Right ventricle myocardium inferior (tissue), 1 donor: Measurements from ENCODE around the gene INPP5A. TPM values are rescaled to one million over a fixed set of nuclear protein-coding genes. Genes with fewer than 3 reads are reported as not detected.

Source experiments
- ATAC-seq: fragments of 200-7000 bp; cut with Tn5 transposase; one replicate; pipeline ENCODE4 v1.9.1; 2020; ENCODE audit warnings: mild to moderate bottlenecking, moderate library complexity
- DNase-seq: peaks from one replicate; pipeline ENCODE4 v3.0.0; 2021; ENCODE audit errors: missing footprints
- intact Hi-C: fragments of 100-400 bp; cut with DNase I; formaldehyde crosslinking; loops from one replicate; pipeline ENCODE4 v1.11.0; 2022
- total RNA-seq: library from RNA; stranded (reverse); fragmentation: NEBNext Ultra II Directional; extraction: Animal tissue kit (Norgen Biotek cat#: 25700); gene quantifications from one replicate; pipeline ENCODE4 v1.2.1, GENCODE V29; 2021
- donor health status: DM: no; HTN: yes; CAD: no; lungs with severe emphysema.

Gene INPP5A
- total RNA-seq, 1 donor from 2014 or later = 108 TPM

DNA sequence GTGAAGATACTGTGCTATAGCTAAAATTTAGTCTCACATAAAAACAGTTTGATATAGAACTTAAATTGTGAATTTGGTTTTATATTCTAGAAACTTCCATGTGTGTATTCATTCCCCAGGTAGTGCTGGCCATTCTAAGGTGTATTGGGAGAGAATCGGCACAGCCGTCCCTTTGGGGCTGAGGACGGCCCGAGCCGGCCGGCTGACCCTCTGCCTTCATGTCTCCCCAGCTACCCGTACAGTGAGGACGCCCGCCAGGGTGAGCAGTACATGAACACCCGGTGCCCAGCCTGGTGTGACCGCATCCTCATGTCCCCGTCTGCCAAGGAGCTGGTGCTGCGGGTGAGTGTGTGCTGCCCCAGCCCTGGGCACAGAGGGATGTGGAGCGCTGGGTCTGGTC is 239.9 kb downstream of the INPP5A start:
- ATAC-seq (no peak), DNase-seq (no peak)
- intact Hi-C loops = no loop called here

DNA sequence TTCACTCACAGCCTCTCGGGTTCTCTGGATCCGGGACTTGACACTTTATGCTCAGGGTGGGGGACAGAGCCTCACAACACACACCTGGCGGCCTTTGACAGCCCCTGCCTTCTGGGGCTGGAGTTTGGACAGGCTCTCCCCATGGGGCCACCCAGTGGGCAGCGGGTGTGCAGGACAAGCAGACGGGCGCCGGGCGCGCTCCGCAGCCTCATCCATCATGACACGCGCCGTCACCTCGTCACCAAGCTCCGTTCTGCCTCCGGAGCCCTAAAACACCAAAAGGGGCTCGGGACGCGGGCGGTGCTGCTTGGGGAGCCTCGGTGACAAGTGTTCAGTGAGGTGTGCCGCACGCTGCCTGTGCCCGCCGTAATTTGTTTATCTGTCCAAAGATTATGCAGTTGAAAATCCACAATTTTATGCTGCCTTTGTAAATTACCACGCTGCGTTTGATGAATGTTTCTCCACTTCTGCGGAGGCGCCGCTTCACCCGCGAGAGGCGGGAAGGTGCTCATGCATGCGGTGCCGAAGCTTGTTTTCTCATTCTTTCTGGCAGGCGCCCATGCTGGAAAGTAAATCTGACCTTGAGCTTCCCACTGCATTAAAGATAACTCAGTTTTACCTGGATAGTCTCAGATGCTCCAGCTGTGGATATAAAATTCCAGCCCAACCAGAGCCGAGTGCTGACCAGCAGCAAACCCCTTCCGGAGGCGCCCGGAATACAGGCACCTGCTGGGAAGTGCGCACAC is 242.1 kb downstream of the INPP5A start:
- DNase-seq = no peak
- intact Hi-C loops = loop anchor here (10.0 kb wide), 1 partner anchor 125 kb away; no protein-coding TSS in a partner anchor
- ATAC-seq = no peak

DNA sequence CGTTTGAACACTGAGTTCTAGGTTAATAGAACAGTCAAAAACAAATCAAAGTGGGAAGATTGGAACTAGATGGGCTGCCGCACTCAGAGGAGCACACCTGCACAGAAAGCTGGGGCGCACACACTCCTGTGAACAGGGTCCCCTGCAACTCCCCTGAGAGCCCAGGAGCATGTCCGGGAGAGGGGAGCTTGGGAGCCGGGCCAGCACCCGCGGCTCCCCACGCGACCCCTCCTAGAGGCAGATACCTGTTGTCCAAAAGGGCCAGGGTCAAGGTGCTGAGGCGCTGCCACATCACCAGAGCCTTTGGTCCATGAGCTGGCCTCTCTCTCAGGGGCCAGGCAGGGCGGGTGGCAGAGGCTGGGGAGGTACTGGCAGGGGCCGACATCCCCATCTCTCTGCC is 242.8 kb downstream of the INPP5A start:
- ATAC-seq (no peak), DNase-seq (no peak)
- intact Hi-C loops = loop anchor here (10.0 kb wide), 1 partner anchor 126 kb away; no protein-coding TSS in a partner anchor

DNA sequence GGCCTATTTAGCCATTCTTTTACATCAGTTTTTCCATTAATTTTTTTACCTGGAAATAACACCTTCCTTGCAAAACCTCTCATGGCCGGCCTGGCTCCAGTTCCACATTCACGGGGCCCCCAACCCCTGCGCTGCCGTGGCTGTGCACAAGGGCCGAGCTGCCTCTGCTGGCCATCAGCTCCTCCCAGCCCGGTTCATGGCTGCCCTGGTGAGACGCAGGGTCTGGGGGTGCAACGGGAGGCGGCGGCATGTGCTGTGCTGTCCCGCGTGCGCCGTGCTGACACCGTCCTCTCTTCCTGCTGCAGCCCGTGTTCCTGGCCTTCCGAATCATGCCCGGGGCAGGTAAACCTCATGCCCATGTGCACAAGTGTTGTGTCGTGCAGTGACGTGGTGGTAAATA is 244.0 kb downstream of the INPP5A start:
- ATAC-seq = no peak
- intact Hi-C loops = loop anchor here (10.0 kb wide), 1 partner anchor 127 kb away; no protein-coding TSS in a partner anchor
- DNase-seq = no peak

DNA sequence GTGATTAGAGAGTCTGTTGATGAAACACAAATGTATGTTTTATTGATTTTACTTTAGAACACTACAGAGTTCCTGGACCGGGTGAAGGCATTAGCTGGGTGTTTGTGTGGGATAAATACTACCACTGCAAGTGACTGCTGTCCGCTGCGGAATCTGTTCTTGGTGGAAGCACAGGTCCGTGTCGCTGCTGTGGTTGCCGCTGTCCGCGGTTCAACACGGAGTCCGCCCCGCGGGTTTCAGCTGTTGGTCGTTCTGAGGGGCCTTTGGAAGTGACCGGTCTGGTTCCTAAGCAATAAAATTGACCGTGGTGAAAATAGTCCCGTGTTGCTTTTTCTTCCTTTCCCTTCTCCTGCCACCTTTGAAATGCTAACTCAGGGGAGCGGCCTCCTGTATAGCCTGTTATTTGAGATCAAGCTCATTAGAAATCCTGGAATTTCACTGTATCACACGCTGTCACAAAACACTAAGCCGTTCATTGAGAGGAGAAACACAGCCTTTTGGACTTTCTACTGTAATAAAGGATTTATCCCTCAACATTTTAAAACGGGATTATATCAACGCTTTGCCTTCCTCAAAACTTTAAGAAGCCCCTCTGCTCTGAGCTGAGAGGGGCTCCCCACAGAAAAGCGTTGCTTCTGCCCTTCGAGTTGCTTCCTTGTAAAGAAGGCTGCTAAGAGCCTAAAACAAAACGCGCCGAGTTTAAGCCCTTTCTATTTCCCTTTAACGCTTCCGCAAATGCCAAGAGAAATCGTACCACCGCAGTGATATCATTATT is 245.8 kb downstream of the INPP5A start:
- ATAC-seq = no peak
- intact Hi-C loops = loop anchor here (10.0 kb wide), 1 partner anchor 129 kb away; no protein-coding TSS in a partner anchor
- no peak for DNase-seq

DNA sequence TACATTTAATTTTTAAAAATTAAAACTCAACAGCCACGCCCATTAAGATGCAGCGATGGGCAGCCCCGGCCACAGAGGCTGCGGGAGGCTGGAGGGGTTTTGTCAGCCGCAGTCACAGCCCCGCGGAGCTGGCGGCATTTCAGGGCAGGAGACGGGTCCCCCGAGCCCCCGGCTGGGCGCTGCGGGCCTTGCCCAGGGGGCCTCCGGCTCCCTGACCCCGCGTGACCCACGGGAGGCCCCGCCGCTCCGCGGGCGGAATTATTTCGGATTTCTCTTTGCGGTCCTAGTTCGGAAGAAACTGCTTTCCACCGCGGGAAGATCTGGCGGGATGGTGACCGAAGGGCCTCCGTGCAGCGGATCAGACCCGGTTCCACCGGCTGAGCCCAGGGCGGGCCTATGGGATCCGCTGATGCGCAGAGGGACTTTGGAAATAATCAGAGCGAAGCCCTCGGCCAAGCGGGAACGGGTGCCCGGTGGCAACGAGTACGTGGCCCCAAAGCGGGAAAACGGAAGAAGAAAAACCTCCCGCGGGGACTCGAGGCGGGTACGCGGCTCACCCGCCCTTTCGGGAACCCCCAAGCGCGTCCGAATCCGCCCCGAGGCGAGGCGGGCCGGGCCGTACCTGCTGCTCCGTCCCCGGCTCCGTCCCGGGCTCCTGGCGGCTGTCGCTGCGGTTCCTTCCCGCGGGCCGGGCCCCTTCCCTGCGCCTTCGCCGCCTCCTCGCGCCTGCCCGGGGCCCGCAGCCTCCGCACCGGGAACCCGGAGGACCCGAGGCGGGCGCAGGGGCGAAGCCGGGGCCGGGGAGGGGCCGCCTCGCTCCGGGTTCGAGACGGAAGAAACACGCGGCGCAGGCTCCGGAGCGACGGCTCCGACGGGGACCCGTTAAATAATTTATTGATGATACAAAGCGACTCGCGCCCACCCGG is 246.6 kb downstream of the INPP5A start:
- DNase-seq (no peak), ATAC-seq (no peak)
- intact Hi-C loops = loop anchor here (10.0 kb wide), 1 partner anchor 129 kb away; no protein-coding TSS in a partner anchor

DNA sequence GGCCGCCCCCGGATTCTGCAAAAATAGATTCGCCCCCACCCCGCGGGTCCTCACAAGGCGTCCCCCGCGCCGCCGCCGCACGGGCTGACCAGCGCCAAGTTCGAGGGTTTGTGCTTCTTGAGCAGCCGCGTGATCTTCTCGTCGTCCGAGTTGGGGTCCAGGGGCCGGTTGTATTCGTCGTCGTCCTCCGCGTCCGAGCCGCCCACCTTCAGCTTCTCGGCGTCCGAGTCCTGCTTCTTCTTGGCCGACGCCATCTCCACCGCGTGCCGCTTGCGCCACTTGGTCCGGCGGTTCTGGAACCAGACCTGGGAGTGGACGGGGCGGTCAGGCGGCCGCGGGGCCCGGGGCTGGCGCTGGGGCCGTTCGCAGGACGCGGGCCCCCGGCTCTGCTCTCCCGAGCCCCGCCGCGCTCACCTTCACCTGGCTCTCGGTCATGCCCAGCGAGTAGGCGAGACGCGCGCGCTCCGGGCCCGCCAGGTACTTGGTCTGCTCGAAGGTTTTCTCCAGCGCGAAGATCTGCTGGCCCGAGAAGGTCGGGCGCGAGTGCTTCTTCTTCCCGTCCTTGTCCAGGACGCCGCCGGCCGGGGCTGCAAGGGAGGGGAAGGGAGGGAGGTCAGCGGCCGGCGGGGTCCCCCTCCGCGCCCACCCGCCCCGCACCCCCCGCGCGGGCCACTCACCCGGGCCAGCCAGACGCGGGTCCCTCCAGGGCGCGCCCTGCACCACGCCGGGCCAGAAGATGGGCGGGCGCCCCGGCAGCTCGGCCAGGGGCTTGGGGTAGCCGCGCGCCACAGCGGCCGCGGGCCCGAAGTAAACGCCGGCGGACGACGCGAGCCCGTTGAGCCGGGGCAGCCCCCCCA is 247.5 kb downstream of the INPP5A start:
- DNase-seq (no peak), ATAC-seq (no peak)
- intact Hi-C loops = loop anchor here (10.0 kb wide), 1 partner anchor 130 kb away; no protein-coding TSS in a partner anchor

DNA sequence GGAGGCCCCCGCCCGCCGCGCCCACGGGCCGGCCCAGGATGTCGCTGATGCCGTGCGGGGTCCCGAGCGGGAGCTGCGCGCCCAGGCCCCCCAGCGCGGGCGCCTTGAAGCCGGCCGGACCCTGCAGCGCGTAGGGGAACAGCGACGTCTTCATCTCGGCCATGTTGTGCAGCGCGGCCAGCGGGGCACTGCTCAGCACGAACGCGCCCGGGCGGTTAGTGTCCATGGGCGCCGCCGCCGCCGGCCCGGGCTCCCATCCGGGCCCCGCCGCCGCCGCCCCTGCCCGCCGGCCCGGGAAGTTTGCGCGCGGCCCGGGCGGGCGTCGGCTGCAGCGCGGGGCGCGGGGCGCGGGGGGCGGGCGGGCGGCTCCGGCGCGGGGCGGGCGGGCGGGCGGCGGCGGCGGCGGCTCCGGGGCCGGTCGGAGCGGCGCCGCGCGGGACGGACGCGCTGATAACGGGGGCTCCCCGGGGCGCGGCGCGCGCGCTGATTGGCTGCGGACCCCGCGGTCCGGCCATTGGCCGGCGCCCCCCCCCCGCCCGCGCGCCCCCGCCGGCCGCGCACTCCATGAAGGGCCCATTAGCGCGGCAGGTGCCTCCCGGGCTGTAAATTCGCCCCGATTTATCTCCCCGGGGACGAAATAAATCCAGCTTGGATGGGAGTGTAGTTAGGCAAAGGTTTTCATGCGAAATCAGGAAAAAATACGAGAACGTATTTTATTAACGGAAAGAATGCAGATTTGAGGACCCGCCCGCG is 248.3 kb downstream of the INPP5A start, which contains the start of gene NKX6-2:
Gene NKX6-2 (minus strand): TSS at position 425 of the 753 bp plus-strand sequence. CDS start 199 bp downstream, at position 226.
- intact Hi-C loops = loop anchor here (10.0 kb wide), 1 partner anchor 131 kb away; no protein-coding TSS in a partner anchor
- ATAC-seq = no peak
- no peak for DNase-seq

DNA sequence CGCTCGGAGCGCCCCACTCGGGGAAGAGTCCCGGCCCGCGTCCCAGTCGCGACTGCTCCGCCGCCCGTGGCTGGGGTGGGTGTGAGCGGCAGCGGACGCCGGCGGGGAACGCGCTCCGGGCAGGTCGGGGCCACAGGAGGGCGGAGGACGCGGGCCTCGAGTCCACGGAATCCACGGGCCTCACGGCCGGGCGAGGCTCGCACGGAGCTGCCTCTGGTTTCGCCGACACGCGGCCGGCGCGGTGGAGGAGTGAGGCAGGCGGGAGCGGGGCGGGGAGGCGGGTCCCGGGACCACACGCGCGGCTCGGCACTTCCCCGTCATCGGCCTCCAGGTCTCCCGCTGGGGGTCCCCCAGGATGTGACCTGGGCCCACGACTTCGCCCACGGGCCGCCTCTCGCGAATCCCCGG is 248.9 kb downstream of the INPP5A start:
- ATAC-seq (no peak), DNase-seq (no peak)
- intact Hi-C loops = loop anchor here (10.0 kb wide), 1 partner anchor 132 kb away; no protein-coding TSS in a partner anchor

DNA sequence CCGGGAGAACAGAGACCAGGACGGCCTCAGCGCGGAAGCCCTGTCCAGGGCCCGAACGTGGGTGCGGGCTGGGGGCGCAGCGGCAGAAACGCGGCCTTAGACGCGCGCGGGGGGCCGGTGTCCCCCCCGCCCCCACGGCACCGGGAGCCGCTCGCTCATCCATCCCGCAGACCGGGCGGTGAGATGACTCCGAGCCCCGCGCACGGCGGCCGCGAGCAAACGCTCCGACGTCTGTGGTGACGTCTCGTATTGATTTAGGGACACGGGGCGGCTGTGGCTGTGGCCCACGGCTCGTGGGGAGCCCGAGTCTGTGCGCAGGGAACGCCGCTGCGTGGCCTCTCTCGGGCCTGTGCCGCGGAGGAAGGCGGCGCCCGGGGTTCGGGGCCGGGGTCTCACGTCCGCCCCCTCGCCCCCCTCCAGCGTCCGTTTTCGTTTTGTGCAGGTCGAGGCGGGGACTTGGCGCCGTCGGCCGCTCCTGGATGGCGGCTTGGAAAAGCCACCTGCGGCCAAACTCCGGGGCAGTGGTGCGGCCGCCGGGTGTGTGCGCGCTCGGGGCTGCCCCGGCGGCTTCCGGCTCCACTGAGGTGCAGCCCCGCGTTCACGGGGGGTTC is 249.4 kb downstream of the INPP5A start:
- DNase-seq = no peak
- ATAC-seq = no peak
- intact Hi-C loops = loop anchor here (10.0 kb wide), 1 partner anchor 132 kb away; no protein-coding TSS in a partner anchor

DNA sequence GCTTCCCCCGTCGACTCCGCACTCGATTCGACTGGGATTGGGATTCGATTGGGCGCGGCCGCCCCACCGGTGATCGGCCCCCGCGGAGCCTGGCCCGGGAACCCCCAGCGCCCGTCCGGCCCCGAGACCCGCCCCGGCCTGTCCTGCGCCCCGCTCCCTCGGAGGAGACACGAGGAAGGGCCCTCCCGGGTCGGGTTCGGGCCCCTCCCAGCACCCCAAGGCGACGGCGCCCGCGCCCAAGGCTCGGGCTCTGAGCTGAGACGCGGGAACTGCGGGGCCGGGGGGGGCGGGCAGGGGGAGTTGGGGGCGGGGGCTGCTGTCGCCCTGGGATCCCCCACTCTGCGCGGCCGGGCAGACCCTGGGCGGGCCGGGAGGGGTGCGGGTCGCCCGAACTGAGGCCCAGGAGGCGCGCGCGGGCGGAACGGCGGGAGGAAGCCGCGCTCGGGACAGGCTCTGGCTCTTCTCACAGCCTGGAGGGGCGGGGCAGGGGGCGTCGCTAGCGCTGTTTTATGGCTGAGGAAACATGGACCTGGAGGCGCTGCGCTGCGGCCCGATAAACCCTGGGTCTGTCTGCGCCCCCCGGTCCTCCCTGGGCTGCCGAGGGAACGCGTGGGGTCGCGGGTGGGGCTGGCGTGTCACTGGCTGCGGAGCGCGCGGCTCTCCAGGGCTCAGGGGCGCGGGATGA is 250.1 kb downstream of the INPP5A start:
- DNase-seq (no peak), ATAC-seq (no peak)
- intact Hi-C loops = loop anchor here (10.0 kb wide), 1 partner anchor 133 kb away; no protein-coding TSS in a partner anchor

DNA sequence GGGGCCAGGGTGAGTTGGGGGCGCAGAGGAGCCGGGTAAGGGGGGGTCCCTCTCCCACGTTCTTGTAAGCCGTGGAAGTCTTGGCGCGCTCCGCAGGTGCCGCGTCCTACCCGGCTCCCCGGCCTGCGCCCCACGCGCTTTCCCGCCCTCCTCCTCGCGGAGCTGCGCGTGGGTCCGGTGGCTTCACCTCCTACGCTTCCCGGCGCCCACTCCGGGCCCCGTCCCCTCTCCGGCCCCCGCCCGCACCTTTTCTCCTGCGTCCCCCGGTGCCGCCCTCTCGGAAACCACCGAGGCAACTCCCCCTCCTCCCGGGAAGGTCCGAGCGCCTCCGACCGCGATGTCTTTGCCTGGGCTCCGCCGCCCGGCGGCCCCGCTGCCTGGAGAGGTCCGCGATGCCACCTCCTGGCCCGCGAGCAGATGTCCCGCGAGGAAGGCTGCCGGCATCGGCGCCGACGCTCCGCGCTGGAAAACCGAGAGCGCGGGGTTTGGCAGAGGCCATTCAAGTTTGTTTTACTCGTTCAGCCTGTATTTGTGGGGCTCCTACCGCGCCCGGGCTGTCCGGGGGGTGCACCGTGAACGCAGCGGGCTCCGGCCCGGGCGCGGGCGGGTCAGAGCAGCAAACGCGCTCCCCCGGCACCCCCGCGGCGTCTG is 250.7 kb downstream of the INPP5A start:
- intact Hi-C loops = loop anchor here (10.0 kb wide), 1 partner anchor 134 kb away; no protein-coding TSS in a partner anchor
- no peak for ATAC-seq

DNA sequence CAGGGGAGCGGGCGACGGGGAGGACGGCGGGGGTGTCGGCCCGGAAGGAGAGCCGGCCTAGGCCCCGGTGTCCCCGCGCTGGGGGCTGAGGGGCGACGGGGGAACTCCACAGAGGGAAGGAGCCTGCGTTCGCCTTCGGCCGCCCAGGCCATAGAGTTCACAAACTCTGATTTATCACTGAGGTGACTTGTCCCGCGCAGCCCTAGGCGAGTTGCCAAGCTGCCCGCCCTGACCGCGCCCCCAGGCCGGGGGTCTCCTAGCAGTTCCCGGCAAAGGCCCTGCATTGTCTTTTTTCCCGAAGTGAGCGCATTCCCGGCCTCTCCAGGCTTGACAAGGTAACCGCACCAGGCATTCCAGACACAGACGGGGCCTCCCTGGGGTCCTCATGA is 251.2 kb downstream of the INPP5A start:
- intact Hi-C loops = loop anchor here (10.0 kb wide), 1 partner anchor 134 kb away; no protein-coding TSS in a partner anchor
- no peak for DNase-seq
- ATAC-seq = no peak

More for the DNA sequence above, 250.7 kb downstream of the INPP5A start:
- no peak for DNase-seq

DNA sequence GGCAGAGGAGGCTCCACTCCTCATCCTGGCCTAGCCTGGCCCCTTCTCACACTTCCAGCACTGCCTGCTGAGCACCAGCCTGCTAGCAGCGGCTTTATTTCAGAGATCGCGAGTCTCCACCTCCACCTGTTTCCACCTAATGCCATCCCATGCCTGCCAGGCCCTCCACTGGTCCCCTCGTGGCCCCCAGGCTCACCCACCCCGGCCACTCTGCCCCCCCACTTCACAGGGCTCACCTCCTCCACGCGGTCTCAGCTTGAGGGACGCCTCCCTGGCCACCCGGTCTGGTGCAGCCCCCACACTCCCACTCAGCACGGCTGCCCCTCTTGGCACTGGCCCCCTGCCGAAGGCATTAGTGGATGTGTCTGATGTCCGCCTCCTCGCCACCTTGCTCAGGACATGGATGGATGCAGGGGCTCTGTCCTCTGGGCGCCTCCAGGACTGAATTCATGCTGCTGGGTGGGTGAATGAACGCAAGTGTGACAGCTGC is 252.1 kb downstream of the INPP5A start:
- intact Hi-C loops = loop anchor here (10.0 kb wide), 1 partner anchor 135 kb away; no protein-coding TSS in a partner anchor
- ATAC-seq = no peak
- no peak for DNase-seq

DNA sequence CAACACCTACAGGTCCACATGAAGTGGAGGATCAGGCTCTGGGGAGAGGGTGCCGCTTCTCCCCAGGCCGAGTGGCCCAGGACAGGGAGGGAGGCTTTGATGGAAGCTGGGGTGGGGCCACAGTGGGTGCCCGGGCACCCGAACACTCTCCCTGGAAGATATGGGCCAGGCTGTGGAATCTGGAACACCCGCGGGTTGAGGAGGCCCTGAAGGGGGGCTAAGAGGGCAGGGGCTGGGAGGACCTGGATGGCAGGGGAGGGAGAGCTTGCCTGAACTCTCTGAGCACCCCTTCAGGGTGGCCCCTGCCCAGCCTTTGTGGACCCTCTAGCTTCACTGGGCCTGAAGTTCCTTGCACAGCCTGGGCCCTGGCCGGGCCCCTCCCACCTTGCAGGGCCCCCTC is 252.9 kb downstream of the INPP5A start:
- intact Hi-C loops = no loop called here
- ATAC-seq = no peak
- DNase-seq = no peak
